GM19467 (cell line): ENCODE measurements around the gene RAPGEF2.
"Not testable (repeated sequence)": the region's sequence is repeated elsewhere in the genome, so short reads cannot be mapped to it uniquely, and the experiment has no call there.

Experiments used
- ATAC-seq: cut with Tn5 transposase; IDR thresholded peaks from one replicate; pipeline ENCODE4 v1.9.1; 2021; ENCODE audit warnings: mild to moderate bottlenecking, moderate library complexity; ENCODE audit not compliant: unreplicated experiment

The RAPGEF2 gene

GRCh38 chr4:159102622-159103383 lies at the start of gene RAPGEF2:
Gene RAPGEF2 (plus strand): TSS chr4:159103079. CDS start chr4:159104163, 1,084 bp downstream.
- ATAC-seq: peak; percentile 73

- ATAC-seq: peak; percentile 25
These were observed 47.0 kb upstream of the RAPGEF2 start for GRCh38 chr4:159055833-159056232.

- no peak for ATAC-seq
These were observed 42.7 kb upstream of the RAPGEF2 start for GRCh38 chr4:159060161-159060560.

- ATAC-seq: no peak
These were observed 40.5 kb upstream of the RAPGEF2 start for GRCh38 chr4:159062381-159062780.

- no peak for ATAC-seq
These were observed 37.2 kb upstream of the RAPGEF2 start for GRCh38 chr4:159065513-159066240.

GRCh38 chr4:159068139-159068538 lies 34.7 kb upstream of the RAPGEF2 start:
- ATAC-seq: not testable (repeated sequence)

GRCh38 chr4:159069922-159070321 lies 33.0 kb upstream of the RAPGEF2 start:
- ATAC-seq: no peak

- no peak for ATAC-seq
These were observed 32.1 kb upstream of the RAPGEF2 start for GRCh38 chr4:159070742-159071141.

- ATAC-seq: no peak
These were observed 31.5 kb upstream of the RAPGEF2 start for GRCh38 chr4:159071178-159071968.

- ATAC-seq: no peak
These were observed 30.7 kb upstream of the RAPGEF2 start for GRCh38 chr4:159071969-159072765.

- no peak for ATAC-seq
These were observed 27.3 kb upstream of the RAPGEF2 start for GRCh38 chr4:159075531-159075932.

- ATAC-seq: not testable (repeated sequence)
These were observed 25.9 kb upstream of the RAPGEF2 start for GRCh38 chr4:159077018-159077417.

- ATAC-seq: peak; percentile 91
These were observed 25.0 kb upstream of the RAPGEF2 start for GRCh38 chr4:159077702-159078495.

GRCh38 chr4:159079074-159079473 lies 23.8 kb upstream of the RAPGEF2 start:
- ATAC-seq: no peak

- ATAC-seq: no peak
These were observed 16.3 kb upstream of the RAPGEF2 start for GRCh38 chr4:159086606-159087005.

GRCh38 chr4:159090255-159090654 lies 12.6 kb upstream of the RAPGEF2 start:
- ATAC-seq: no peak

- ATAC-seq: not testable (repeated sequence)
These were observed 8.7 kb upstream of the RAPGEF2 start for GRCh38 chr4:159094156-159094555.

GRCh38 chr4:159096434-159096833 lies 6.4 kb upstream of the RAPGEF2 start:
- ATAC-seq: no peak

GRCh38 chr4:159097144-159097543 lies 5.7 kb upstream of the RAPGEF2 start:
- ATAC-seq: no peak

- ATAC-seq: no peak
These were observed 5.1 kb upstream of the RAPGEF2 start for GRCh38 chr4:159097785-159098184.
